HFFc6 (cell line): ENCODE data around the gene METTL8. TPM values are rescaled to one million over a fixed set of nuclear protein-coding genes. Genes with fewer than 3 reads are reported as not detected.

Experiments
- DNase-seq: peaks from one replicate; pipeline ENCODE4 v3.0.0-alpha.2; 2018
- H3K27ac Mint-ChIP-seq: 2 replicates; pipeline ENCODE4 v1.8.0; 2020; ENCODE audit warnings: mild to moderate bottlenecking, mixed read lengths
- H3K27me3 Mint-ChIP-seq: 2 replicates; pipeline ENCODE4 v1.8.0; 2021; ENCODE audit warnings: mild to moderate bottlenecking, moderate library complexity, mixed read lengths; ENCODE audit not compliant: insufficient read depth
- H3K36me3 Mint-ChIP-seq: 2 replicates; pipeline ENCODE4 v1.8.0; 2021; ENCODE audit warnings: low read depth, mixed read lengths
- H3K4me1 Mint-ChIP-seq: 2 replicates; pipeline ENCODE4 v1.8.0; 2020; ENCODE audit warnings: low read depth, mixed read lengths
- H3K4me3 Mint-ChIP-seq: 2 replicates; pipeline ENCODE4 v1.8.0; 2020; ENCODE audit warnings: mild to moderate bottlenecking, moderate library complexity, mixed read lengths
- H3K9me3 Mint-ChIP-seq: 2 replicates; pipeline ENCODE4 v1.8.0; 2020; ENCODE audit warnings: mild to moderate bottlenecking, mixed read lengths
- total RNA-seq, 6 experiments: library from RNA; stranded (reverse); fragmentation: NEBNext Ultra II Directional; extraction: Animal tissue kit (Norgen Biotek cat#: 25700); gene quantifications; 2 replicates in 1 of 6; 3 replicates in 5 of 6; pipeline ENCODE4 v1.2.3, GENCODE V29; 2021
- TF ChIP-seq, protein P1 (sequence below): fragments of 200-600 bp; sonication (generic); IDR thresholded peaks from 2 replicates; pipeline ENCODE4 v1.5.0; 2021; ENCODE audit warnings: antibody characterized with exemption, mild to moderate bottlenecking

Gene METTL8
- total RNA-seq, 6 experiments from 2014 or later = 17.7 to 26.2 (median 22.3) TPM

DNA sequence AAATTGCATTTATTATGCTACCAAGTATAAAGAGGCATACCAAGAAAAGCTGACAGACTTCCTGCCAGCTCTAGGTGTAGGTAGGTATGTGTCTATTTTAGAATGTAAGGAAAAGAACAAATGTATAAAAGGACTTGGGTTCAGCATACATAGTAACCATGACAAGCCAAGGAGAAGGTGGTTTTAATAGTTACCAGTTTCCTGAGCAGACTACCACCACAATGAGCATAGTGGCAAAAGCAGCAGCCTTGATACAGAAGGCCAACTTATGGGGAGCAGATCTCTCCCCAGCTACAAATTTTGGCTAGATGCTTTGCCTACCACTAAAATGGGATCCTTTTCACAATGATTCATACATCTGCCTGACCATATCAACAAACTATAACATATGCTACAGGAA, 34.5 kb downstream of the METTL8 start:
- Mint-ChIP-seq H3K9me3 (peaks cover 9% of the 10 kb centered on the region), H3K36me3 (peaks cover 14% of the 10 kb centered on the region), H3K4me1 (peaks cover 22% of the 10 kb centered on the region), H3K27me3 (no peaks in the 10 kb centered on the region; the same call in 1 of the 2 replicates), H3K27ac (no peak overlapping the region), H3K4me3 (no peak overlapping the region)
- no peak for DNase-seq
- TF ChIP-seq, protein P1, sequence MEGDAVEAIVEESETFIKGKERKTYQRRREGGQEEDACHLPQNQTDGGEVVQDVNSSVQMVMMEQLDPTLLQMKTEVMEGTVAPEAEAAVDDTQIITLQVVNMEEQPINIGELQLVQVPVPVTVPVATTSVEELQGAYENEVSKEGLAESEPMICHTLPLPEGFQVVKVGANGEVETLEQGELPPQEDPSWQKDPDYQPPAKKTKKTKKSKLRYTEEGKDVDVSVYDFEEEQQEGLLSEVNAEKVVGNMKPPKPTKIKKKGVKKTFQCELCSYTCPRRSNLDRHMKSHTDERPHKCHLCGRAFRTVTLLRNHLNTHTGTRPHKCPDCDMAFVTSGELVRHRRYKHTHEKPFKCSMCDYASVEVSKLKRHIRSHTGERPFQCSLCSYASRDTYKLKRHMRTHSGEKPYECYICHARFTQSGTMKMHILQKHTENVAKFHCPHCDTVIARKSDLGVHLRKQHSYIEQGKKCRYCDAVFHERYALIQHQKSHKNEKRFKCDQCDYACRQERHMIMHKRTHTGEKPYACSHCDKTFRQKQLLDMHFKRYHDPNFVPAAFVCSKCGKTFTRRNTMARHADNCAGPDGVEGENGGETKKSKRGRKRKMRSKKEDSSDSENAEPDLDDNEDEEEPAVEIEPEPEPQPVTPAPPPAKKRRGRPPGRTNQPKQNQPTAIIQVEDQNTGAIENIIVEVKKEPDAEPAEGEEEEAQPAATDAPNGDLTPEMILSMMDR = no peak

- Mint-ChIP-seq H3K27ac (no peak overlapping the region), H3K4me3 (no peak overlapping the region), H3K4me1 (peaks cover 37% of the 10 kb centered on the region), H3K27me3 (no peaks in the 10 kb centered on the region; the same call in 1 of the 2 replicates), H3K36me3 (no peaks in the 10 kb centered on the region), H3K9me3 (no peaks in the 10 kb centered on the region)
- TF ChIP-seq, protein P1 = no peak
- DNase-seq = no peak
Observed at GRCh38 chr2:171394164-171394740, 39.5 kb downstream of the METTL8 start.

DNA sequence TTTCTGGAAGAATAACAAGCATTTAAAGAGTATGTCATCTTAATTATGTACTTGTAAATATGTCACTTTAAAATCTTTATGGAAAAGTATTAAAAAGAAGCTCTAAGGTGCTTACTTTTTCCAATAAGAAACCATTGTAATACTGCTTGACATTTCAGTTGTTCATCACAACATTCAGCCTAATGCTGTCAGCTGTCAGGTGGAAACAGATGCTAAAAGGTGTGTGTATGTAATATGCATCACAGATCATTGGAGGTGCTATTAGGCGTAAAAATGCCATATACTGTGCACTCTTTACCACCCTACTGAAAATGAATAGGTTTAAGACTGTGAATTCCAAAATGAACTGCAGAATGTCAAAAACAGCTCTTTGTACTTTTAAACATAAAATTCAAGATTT, 40.3 kb downstream of the METTL8 start:
- no peaks in the 10 kb centered on the region for H3K36me3 Mint-ChIP-seq

DNA sequence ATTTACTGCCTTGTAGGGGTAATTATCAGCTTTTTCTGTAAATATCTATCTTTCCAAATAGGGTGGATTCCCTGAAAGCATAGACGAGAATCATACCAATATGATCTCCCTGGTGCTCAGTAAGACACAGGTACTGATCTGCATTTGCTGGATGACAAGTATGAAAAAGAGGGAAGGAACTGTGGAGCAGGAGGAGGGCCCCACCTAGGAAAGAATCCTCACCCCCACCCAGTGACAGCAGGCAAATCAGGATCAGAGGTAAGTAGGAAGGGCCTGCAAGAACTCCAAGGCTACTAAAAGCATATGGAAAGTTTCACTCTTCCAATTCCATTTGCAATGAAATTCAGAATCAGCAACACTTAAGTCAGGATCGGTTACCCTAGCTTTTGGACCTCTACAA, 42.3 kb downstream of the METTL8 start:
- Mint-ChIP-seq H3K27me3 (no peaks in the 10 kb centered on the region), H3K27ac (peak overlapping the region; percentile 2; the same call in 1 of the 2 replicates), H3K36me3 (no peaks in the 10 kb centered on the region), H3K4me1 (peaks cover 44% of the 10 kb centered on the region), H3K4me3 (no peak overlapping the region), H3K9me3 (no peaks in the 10 kb centered on the region)
- TF ChIP-seq, protein P1 = no peak
- DNase-seq = no peak

More for the DNA sequence above, 40.3 kb downstream of the METTL8 start:
- no peaks in the 10 kb centered on the region; the same call in 1 of the 2 replicates for H3K27me3 Mint-ChIP-seq
- no peak for DNase-seq
- H3K4me1 Mint-ChIP-seq = peaks cover 37% of the 10 kb centered on the region
- TF ChIP-seq, protein P1 = no peak
- H3K27ac Mint-ChIP-seq = no peak overlapping the region
- H3K9me3 Mint-ChIP-seq = no peaks in the 10 kb centered on the region
- no peak overlapping the region for H3K4me3 Mint-ChIP-seq

DNA sequence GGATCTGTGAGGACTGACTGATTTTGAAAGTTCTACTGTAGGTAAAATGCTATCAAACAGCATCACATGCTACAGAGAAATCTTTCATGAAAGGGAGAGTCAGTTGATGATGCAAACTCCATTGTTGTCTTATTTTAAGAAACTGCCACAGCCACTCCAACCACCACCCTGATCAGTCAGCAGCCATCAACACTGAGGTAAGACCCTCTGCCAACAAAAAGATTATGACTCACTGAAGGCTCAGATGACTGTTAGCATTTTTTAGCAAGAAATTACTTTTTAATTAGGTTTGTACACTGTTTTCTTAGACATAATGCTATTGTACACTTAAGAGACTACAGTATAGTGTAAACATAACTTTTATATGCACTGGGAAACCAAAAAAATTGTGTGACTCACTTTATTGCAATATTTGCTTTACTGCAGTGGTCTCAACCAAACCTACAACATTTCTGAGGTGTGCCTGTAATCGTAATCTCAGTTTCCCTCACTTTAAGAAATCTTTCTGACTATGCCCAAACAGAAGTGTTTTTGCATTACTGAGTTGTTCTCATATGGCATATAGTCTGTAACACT, 42.8 kb downstream of the METTL8 start:
- no peaks in the 10 kb centered on the region for H3K9me3 Mint-ChIP-seq
- peak overlapping the region; percentile 3 for H3K27ac Mint-ChIP-seq

More for the DNA sequence above, 42.8 kb downstream of the METTL8 start:
- peak overlapping the region; percentile 50 for H3K4me3 Mint-ChIP-seq
- H3K27me3 Mint-ChIP-seq = no peaks in the 10 kb centered on the region
- TF ChIP-seq, protein P1 = no peak
- peaks cover 41% of the 10 kb centered on the region for H3K4me1 Mint-ChIP-seq
- DNase-seq = peak; percentile 62
- no peaks in the 10 kb centered on the region for H3K36me3 Mint-ChIP-seq
